HG03571 (cell line): ENCODE data around the gene CEP350.
"Not testable (repeated sequence)": the region's sequence is repeated elsewhere in the genome, so short reads cannot be mapped to it uniquely, and the experiment has no call there.

Source experiments
- ATAC-seq: cut with Tn5 transposase; IDR thresholded peaks from one replicate; pipeline ENCODE4 v1.9.1; 2021; ENCODE audit not compliant: unreplicated experiment

The CEP350 gene

DNA sequence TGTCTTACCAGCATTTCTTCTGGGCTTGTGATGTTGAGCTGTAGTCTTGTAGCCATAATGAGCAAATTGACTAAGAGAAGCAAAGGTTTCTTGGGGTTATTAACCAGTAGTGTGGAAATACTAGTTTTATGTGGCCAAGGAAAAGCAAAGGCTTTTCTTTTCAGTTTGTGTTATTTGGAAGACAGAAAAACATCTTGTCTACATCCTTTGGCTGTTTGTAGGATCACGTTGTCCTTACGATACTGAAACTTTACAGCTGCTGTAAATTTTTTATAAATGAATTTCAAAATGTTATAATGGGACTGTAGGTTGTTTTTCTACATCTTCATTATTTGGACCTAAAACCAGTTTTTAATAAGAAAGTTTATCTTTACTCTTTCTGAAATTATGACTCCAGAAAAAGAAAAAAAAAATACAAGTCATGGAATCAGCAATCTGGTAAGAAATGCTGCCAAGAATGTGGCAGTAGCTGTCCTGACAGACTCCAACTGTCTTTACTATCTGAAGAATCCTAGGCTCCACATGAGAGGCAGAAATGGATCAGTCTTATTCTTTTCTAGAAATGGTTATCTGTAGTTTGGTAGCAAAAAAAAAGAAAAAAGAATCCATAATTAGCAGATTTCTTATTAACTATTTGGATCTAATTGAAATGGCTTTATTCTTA is 158.5 kb downstream of the CEP350 start:
- ATAC-seq = no peak

DNA sequence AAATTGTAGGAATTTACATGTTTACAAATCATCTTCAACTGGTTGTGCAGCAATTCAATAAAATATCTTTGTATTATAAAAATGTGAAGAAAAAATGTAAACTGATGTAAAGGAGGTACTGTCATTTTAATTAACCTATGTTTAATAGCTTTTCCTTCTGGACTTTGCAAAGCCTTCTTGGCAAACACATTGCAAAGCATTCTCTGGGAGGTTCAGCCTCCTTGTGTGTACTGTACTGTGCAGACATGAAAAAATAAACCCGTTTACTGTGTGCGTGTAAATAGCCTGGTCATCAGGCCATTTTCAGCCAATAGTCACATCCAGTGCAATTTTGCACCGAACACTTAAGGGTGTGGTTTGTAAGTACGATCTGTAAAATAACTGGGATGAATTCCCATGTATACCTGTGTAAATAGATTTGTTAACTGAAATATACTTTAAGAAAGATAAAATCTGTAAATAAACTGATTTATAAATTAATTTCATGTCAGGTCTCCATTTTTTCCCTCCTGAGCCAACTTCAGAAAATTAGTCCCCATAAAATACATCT is 159.9 kb downstream of the CEP350 start:
- ATAC-seq = no peak

DNA sequence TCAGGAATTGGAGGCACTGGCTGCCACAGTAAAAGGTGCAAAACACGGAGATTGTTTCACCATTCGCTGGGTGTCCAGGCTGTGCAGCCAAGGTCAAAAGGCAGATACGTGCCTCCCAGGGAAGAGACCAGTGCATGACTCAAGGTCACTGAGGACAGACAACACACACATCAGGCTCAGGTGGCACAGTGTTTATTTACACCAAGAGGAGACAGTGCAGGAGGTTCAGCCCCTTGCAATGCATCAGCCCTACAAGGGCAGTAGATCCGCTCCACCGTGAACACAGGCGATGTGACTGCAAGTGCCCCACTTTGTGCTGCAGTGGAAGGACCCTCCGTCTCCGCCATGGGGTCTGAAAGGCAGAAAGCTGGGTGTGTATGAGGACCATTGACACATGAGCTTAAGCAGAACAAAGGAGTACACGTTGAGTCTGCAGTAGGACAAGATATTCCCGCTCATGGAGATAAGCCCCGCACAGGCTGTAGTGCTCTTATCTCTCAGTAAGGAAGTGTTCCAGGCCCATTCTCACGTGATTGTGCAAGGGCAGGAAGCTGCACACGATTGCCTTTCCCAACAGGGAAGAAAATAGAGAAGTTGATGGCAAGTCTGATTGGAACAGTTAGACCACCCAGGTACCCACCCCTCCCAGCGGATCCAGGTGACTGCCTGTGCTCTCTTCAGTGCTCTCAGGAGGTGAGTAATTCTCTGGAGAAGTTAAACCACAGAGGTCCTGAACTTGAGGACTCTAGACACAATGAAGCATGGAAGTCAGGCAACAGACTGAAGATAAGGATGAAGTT is 162.6 kb downstream of the CEP350 start:
- no peak for ATAC-seq

DNA sequence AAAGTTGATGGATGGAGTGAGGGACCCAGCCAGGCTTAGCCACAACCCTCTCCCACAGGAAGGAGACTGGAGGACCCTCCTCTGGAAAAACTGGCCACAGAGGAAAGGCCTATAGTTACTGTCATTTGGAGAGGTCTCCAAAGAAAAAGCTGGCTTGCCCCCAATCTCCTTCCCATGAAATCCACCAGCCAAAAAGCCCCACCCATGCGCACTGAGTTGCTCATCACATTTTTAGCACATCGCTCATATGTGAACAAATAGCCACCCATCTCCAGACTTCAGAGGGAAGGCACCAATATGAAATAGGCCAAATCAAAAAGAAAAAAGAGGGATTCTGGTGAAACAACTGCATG is 163.1 kb downstream of the CEP350 start:
- no peak for ATAC-seq

DNA sequence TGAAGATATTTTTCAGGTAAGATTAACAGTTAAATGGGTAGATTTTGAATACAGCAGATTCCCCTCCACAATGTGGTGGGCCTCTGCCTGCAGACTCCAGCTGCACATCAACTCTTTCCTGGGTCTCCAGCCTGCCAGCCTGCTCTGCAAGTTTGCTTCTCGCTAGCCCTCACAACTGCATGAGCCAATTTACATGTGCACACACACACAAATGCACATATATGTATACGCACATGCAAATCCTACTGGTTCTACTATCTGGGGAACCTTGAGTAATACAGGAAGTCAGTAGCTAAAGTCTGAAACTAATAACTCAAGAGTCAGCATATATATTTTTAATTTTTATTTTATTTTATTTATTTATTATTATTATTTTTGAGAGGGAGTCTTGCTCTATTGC is 165.2 kb downstream of the CEP350 start:
- ATAC-seq = no peak

DNA sequence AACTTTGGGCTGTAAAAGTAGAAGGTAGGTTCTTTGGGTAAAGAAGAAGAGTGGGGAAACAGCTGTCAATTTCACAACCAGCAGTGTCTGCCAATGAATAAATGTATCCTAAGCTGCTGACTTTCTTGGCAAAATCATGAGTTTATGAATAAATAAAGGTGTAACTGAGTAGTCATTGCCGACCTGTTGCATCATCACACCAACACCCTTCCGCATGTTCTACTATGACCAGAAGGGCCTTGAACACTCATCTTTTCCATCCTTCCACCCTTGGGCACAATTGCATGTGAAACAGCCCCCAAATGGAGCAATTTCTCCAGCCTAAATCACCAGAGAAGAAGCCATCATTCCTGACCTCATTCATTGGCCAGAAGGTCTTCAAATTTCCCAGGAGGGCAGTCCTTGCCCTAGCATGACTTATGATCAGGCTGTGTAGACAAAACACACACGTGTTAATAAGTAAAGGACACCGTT is 168.9 kb downstream of the CEP350 start:
- ATAC-seq = no peak

DNA sequence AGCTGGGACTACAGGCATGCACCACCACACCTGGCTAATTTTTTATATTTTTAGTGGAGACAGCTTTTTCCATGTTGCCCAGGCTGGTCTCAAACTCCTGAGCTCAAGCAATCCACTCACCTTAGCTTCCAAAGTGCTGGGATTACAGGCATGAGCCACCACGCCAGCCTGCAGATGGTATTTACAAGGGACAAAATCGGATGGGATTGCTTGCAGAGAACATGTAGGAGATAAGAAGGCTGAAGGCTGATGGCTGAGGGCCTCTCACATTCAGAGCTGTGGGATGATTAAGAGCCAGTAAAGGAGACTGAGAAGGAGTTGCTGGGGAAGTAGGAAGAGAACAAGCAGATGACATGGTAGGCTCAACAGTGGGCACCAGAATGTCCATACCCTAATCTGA is 176.0 kb downstream of the CEP350 start:
- ATAC-seq = no peak

DNA sequence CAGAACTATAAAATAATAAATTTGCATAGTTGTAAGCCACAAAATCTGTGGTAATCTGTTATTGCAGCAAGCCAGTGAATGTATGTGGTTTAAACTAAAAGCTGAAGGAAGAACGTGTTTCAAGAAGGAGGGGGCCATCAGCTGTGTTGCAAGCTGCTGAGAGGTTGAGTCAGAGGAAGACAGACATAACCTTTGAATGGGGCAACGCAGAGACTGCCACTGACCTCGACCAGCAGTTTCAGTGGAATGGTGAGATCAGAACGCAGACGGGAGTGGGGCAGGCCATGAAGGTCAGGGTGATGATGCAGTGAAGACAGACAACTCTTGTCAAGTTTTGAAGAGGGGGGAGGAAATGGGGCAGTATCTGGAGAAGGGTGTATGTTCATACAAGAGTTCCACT is 176.9 kb downstream of the CEP350 start:
- ATAC-seq = no peak

DNA sequence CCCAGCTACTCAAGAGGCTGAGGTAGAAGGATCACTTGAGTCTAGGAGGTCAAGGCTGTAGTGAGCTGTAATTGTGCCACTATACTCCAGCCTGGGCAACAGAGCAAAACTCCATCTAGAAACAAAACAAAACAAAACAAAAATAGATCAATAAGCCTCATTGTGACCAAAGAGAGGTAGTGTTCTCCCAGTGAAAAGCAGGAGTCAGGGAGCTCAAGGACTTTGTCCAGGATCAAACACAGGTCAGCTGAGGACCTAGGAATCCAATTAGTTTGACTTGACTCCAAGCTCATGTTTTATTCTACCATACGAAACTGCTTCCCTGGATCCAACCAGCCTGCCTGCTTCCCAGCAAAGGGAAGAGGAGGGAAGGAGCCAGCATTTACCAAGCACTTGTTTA is 178.6 kb downstream of the CEP350 start:
- no peak for ATAC-seq

DNA sequence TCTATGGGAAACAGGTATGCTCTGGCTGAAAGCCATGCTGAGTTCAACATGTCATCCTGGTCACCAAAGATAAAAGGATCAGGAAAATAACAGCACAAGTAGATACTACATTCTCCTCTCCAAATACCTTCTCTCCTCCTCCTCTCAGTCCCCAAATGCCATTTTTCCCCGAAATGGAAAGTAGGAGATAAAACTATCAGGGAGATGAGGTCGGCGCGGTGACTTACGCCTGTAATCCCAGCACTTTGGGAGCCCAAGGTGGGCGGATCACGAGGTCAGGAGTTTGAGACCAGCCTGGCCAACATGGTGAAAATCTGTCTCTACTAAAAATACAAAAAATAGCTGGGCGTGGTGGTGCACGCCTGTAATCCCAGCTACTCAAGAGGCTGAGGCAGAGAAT is 179.1 kb downstream of the CEP350 start:
- not testable (repeated sequence) for ATAC-seq

DNA sequence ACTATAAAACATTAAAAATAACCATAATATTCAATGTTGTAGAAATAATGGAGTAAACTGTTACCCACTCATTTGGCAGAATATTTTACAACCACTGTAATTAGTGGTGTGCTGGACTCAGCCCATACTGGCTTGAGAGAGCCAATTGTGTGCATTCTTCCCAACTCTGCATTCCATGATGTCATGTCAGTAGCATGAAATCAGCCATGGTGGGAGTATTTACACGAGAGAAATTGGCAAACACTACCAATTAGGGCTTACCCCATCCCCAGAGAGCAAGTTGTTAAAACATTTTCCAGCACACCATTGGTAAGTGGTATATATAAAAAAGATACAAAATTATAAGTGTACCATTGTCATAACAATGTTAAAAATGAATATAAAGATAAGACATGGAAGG is 180.9 kb downstream of the CEP350 start:
- no peak for ATAC-seq

DNA sequence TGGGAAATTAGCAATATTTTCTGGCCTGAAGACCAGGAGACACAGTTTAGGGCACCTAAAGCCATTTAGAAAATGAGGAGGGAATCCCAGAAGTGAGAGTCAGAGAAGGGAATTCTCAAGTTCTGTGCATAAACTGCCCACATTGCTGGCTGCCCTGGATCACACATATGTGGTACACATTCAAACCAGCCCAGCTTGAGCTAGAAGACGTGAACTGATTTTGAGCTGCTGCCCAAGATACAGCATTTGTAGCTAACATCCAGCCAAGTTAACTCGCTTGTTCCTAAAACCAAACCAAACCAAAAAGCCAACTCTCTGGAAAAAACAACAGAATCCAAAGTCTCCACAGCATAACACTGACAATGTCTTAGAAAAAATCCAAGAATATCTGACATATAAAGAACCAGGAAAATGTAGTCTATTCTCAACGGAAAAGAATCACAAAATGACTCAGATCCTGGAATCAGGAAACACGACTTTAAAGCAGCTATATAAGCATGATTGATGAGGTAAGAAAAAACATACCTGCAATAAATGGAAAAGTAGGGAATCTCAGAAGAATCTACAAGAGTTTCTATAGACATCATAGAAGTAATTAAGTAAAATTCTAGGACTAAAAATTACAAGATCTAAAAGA is 181.8 kb downstream of the CEP350 start:
- no peak for ATAC-seq

DNA sequence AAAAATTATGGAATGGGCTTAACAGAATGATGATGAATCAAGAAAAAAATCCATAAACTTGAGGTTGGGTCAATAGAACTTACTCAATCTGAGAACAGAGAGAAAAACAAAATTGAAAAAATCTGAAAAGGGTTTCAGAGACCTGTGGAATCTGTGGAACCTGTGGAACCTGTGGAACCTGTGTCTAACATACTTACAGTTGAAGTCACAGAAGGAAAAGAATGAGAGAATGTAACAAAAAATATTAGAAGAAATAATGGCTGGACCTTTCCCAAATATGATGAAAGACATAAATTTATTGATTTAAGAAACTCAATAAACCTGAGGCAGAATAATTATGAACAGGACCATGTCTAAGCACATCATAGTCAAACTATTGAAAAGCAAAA is 182.4 kb downstream of the CEP350 start:
- ATAC-seq = no peak

DNA sequence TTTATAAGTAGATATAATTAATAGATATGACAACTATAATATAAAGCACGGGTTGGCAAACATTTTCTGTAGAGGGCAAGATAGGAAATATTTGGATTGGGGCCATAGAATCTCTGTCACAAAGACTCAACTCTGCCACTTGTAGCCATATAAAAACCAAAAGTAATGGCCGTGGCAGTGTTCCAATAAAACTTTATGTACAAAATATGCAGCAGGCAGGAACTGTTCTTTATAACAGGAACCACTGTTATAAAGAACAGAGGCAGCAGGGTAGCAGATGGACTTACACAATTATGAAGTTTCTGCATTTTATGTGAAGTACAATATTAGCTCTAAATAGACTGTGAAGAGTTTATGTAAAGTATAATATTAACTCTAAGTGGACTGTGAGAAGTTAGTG is 183.2 kb downstream of the CEP350 start:
- no peak for ATAC-seq

DNA sequence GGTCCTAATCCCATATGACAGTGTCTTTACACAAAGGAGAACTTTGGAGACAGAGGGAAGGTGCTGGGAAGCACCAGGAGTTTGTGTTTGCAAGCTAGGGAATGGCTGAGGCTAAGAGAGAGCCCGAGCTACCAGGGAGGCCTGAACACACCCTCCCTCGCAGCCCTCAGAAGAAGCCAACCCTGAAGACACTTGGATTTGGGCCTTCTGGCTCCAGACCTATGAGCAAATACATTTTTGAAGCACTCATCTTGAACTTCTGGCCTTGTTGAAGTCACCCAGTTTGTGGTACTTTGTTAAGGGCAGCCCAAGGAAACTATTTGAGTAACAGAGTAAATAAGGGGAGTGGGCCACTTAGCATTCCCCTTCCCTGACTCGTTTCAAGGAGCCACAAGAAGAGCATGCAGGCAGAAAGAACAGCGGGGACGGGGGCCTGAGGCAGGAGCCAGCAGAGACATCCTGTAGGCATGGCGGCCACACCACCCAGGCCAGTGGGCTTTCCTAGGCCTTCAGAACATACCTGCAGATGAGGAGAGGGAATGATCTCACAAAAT is 186.8 kb downstream of the CEP350 start:
- ATAC-seq = no peak

DNA sequence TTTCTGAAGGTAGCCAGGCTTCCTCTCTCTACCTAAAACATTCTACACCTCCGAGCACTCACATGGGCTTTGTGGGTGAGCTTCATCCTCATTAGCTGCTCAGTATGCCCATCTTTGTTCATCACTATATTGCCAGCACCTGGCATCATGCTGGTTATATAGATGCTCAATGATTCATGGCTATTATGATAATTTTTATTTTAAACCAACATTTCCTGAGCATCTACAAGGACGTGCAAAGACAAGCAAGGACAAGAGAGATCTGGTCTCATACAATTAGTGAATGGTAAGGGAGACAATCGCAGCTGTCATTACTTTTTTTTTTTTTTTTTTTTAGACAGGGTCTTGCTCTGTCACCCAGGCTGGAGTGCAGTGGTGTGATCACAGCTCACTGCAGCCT is 188.7 kb downstream of the CEP350 start:
- ATAC-seq = no peak

DNA sequence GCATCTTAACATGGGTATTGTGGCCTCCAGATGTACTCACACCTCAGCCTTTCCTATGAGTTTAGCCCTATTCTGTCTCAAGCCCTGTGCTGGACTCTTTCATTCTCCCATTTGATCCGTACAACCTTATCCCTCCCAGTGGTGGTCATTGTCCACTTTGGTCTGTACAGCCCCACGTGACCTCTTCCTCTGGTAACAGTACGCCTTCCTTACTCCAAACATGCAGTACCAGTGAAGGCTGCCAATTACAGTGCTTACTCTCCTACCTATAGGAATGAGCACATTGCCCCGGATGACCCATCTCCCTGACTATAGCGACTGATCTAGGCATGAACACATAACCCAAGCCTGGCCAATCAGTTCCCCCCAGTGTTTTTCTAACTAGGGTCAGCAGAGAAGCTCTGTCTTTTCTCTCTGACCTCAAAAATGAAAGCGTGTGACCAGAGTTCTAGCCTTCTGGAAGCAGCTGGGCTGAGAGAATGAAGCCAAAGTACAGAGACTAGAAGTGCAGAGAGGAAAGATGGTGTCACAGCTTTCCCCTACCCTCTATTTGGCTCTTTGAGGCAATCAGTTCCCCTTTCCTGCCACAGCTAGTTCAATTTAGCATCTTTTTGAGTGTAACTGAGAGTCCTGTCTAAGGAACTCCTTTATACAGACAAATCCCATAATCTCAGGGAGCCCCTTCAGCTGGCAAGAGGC is 190.2 kb downstream of the CEP350 start:
- ATAC-seq = no peak

DNA sequence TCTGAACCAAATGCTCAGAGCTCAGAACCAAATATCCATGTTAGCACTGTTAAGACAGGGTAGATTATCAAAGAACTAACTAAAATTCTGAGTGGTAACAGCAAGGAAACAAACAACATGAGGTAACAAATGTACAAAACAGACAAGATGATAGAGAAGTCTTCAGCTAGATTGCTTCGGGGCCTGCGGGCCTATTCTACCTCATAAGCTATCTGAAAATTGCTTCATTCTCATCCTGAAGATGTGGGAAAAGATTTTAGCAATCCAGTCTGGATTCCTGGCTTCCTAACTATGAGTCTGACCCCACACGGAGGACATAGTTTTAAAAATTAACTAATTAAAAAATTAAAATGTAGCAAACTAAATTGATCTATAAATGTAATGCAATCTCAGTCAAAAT is 190.8 kb downstream of the CEP350 start:
- no peak for ATAC-seq

DNA sequence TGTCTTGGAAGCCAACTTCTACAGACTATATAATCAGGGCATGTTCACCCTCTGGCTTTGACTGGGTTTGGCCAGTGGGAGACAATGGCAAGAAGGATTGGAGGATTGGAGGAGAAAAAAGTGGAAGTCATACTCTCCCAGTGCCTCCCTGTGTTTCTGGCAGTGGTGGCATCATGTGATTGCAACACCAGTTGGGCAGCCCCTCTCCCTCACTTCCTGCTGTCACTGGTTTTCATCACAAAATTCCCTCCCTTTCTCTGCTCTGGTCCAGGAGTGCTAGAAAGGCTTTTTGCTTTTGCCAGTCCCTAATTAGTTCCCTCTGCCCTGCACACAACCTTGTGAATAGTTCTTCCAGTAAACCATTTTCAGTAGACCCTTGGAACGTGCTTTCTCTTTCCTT is 196.4 kb downstream of the CEP350 start:
- ATAC-seq = no peak

DNA sequence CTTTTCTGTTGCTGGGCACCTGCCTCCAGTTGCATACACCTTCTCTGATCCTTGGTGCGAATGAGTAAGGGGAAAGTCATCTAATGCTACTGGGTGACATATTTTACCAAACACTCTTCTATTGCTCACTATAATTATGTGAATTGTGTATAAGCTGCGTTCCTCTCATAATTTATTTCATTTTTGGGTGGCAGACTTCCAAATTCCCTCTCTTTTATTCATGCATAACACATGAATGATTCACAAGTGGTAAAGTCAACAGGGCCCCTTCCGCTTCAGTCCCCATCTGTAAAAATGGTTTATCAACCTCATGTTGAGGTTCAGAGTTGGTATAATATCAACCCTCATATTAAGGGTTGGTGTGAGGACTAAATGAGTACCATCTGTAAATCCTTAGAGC is 196.9 kb downstream of the CEP350 start:
- ATAC-seq = no peak

DNA sequence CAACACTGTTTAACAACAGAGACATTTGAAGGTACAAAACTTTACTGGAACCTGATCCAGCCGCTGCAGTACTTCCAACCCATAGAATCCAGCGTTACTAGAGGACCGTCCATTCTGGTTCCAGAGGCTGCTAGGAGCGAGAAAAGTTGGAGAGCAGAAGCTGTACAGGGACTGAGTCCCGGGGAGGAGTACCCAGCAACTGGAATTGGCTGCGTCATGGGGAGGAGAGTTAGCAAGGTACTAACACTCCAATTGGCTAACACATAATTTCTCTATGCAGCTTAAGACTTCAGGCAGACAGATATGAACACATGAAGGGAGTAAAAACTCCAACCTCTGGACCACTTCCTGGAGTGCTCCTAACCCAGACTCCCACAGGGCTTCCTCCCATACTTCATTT is 198.0 kb downstream of the CEP350 start:
- ATAC-seq = no peak
